SU-DHL-6 (cell line): Measurements from ENCODE around the gene PEA15.

Experiments used
- H2AFZ ChIP-seq: fragments of 200-600 bp; sonication (generic); 2 replicates; pipeline ENCODE4 v1.6.1; 2014; ENCODE audit warnings: low read depth, mild to moderate bottlenecking, moderate library complexity, mixed read lengths, antibody characterized with exemption, low read length; ENCODE audit not compliant: severe bottlenecking
- H3F3A ChIP-seq: fragments of 200-600 bp; shearing (Covaris generic); 2 replicates; pipeline ENCODE4 v1.6.0; 2016; ENCODE audit warnings: antibody characterized with exemption, mild to moderate bottlenecking; ENCODE audit not compliant: insufficient read depth
- H3K27ac ChIP-seq: fragments of 200-600 bp; sonication (generic); 2 replicates; pipeline ENCODE4 v1.5.1; 2016; ENCODE audit warnings: low read depth, mild to moderate bottlenecking, low read length, moderate library complexity, mixed read lengths
- H3K27me3 ChIP-seq: fragments of 200-600 bp; sonication (generic), shearing (Covaris generic); 2 replicates; pipeline ENCODE4 v1.6.0; 2014; ENCODE audit warnings: mild to moderate bottlenecking, low read length
- H3K36me3 ChIP-seq: fragments of 200-600 bp; sonication (generic); 2 replicates; pipeline ENCODE4 v1.6.1; 2014; ENCODE audit warnings: mild to moderate bottlenecking, low read length, mixed read lengths
- H3K4me2 ChIP-seq: fragments of 300-600, 200-600 bp; shearing (Covaris generic), sonication (generic); 2 replicates; pipeline ENCODE4 v1.6.0; 2014; ENCODE audit warnings: low read length, low read depth, mild to moderate bottlenecking; ENCODE audit not compliant: poor library complexity, severe bottlenecking
- H3K4me3 ChIP-seq: fragments of 200-600 bp; sonication (generic); 2 replicates; pipeline ENCODE4 v1.5.1; 2014; ENCODE audit warnings: antibody characterized with exemption, low read length, mild to moderate bottlenecking, mixed read lengths; ENCODE audit not compliant: insufficient read depth, poor library complexity, severe bottlenecking
- H3K79me2 ChIP-seq: fragments of 200-600 bp; sonication (generic); 2 replicates; pipeline ENCODE4 v1.6.1; 2014; ENCODE audit warnings: mild to moderate bottlenecking, low read length, moderate library complexity; ENCODE audit not compliant: insufficient read depth
- H3K9ac ChIP-seq: fragments of 200-600 bp; sonication (generic); 2 replicates; pipeline ENCODE4 v1.7.0; 2014; ENCODE audit warnings: mild to moderate bottlenecking, low read length
- H3K9me2 ChIP-seq: fragments of 200-600 bp; sonication (generic); replicated peaks from 2 replicates; pipeline ENCODE4 v1.6.1; 2014; ENCODE audit warnings: low read length; ENCODE audit not compliant: insufficient read depth
- H3K9me3 ChIP-seq: fragments of 200-600 bp; sonication (generic); 2 replicates; pipeline ENCODE4 v1.6.1; 2014; ENCODE audit warnings: low read length, mixed read lengths; ENCODE audit not compliant: insufficient read depth
- H4K20me1 ChIP-seq: fragments of 200-600 bp; sonication (generic); 2 replicates; pipeline ENCODE4 v1.6.1; 2014; ENCODE audit warnings: low read depth, mild to moderate bottlenecking, antibody characterized with exemption, low read length, moderate library complexity, mixed read lengths
- CTCF ChIP-seq: fragments of 200-600 bp; sonication (generic); IDR thresholded peaks from one replicate; pipeline ENCODE4 v1.5.1; 2017; ENCODE audit warnings: antibody characterized with exemption, mild to moderate bottlenecking, low read length, moderate library complexity; ENCODE audit not compliant: insufficient read depth, poor library complexity, severe bottlenecking
- EZH2phosphoT487 ChIP-seq: fragments of 200-600 bp; sonication (generic), shearing (Covaris generic); conservative IDR thresholded peaks from 2 replicates; pipeline ENCODE4 v1.6.1; 2018; ENCODE audit warnings: mild to moderate bottlenecking, antibody characterized with exemption, low read length, moderate library complexity, mixed read lengths

The PEA15 gene

DNA sequence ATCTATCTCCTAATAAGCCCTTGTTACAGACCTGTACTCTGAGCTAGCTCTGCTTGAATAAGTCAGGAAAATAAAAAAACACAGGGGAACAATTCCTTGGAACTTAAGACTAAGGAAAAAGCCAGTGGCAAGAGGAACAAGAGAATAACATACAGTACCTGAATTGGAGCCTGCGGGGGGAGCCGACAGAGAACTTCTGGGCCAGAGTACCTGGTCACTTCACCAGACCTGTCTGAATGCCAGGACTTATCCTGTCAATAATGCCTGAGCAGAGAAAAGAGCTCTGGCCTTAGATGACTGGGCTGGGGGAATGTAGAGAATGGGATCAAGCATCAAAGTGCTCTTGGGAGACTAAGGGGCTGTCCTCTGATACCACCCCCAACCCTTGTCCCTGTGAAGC is 15.1 kb downstream of the PEA15 start:
- Histone ChIP-seq H3K9me2 (no peaks in the 10 kb centered on the region), H3K79me2 (no peaks in the 10 kb centered on the region), H3K9me3 (no peaks in the 10 kb centered on the region), H3F3A (no peaks in the 10 kb centered on the region), H3K27ac (no peak overlapping the region), H2AFZ (no peak overlapping the region), H3K9ac (no peak overlapping the region), H4K20me1 (no peaks in the 10 kb centered on the region), H3K36me3 (peaks cover 2% of the 10 kb centered on the region; the same call in 1 of the 2 replicates), H3K27me3 (no peaks in the 10 kb centered on the region), H3K4me2 (no peak overlapping the region), H3K4me3 (no peak overlapping the region)
- no peak for TF ChIP-seq CTCF

GRCh38 chr1:160221089-160221488 is 15.9 kb downstream of the PEA15 start:
- no peaks in the 10 kb centered on the region for H3K9me2 ChIP-seq
- no peak overlapping the region for H3K9ac ChIP-seq
- H3F3A ChIP-seq = no peaks in the 10 kb centered on the region
- no peak overlapping the region for H3K27ac ChIP-seq
- no peaks in the 10 kb centered on the region for H3K27me3 ChIP-seq
- TF ChIP-seq CTCF (no peak), EZH2phosphoT487 (no peak)
- no peak overlapping the region for H3K4me2 ChIP-seq
- no peak overlapping the region for H2AFZ ChIP-seq
- H3K79me2 ChIP-seq = no peaks in the 10 kb centered on the region
- peaks cover 5% of the 10 kb centered on the region; the same call in 1 of the 2 replicates for H3K36me3 ChIP-seq
- no peak overlapping the region for H3K4me3 ChIP-seq
- no peaks in the 10 kb centered on the region for H3K9me3 ChIP-seq
- no peaks in the 10 kb centered on the region for H4K20me1 ChIP-seq

- no peak overlapping the region for H3K27ac ChIP-seq
- H4K20me1 ChIP-seq = no peaks in the 10 kb centered on the region
- no peak overlapping the region for H3K4me2 ChIP-seq
- H2AFZ ChIP-seq = no peak overlapping the region
- H3K9me3 ChIP-seq = no peaks in the 10 kb centered on the region
- no peak overlapping the region for H3K9ac ChIP-seq
- H3K9me2 ChIP-seq = no peaks in the 10 kb centered on the region
- no peaks in the 10 kb centered on the region for H3K27me3 ChIP-seq
- TF ChIP-seq CTCF (no peak), EZH2phosphoT487 (no peak)
- H3K36me3 ChIP-seq = peaks cover 5% of the 10 kb centered on the region; the same call in 1 of the 2 replicates
- no peaks in the 10 kb centered on the region for H3F3A ChIP-seq
- H3K79me2 ChIP-seq = no peaks in the 10 kb centered on the region
- H3K4me3 ChIP-seq = no peak overlapping the region
Measured at GRCh38 chr1:160222546-160222945, 17.4 kb downstream of the PEA15 start.

DNA sequence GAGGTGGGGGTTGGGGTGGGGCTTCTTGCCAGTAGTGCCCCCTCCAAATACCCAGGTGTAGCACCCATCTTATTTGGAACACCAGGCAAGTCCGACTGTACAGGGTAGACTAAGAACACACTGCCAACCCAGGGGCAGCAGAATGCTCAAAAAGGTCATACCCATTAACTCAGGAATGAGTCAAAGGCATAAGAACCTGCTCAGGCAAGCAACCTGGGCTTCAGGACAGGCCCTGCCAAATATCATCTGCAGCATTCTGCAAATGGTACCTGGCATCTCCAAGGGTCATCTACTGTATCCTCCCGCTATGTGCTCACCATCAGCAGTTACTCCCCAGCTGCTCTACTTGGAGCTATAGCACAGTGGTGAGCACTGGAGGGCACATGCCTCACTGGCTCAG is 19.4 kb downstream of the PEA15 start:
- no peak overlapping the region for H2AFZ ChIP-seq
- H3K4me3 ChIP-seq = no peak overlapping the region
- no peaks in the 10 kb centered on the region for H3K9me2 ChIP-seq
- no peaks in the 10 kb centered on the region for H3F3A ChIP-seq
- H3K27ac ChIP-seq = no peak overlapping the region
- peaks cover 11% of the 10 kb centered on the region; the same call in 1 of the 2 replicates for H3K36me3 ChIP-seq
- H3K9ac ChIP-seq = no peak overlapping the region
- no peaks in the 10 kb centered on the region for H4K20me1 ChIP-seq
- H3K9me3 ChIP-seq = no peaks in the 10 kb centered on the region
- H3K79me2 ChIP-seq = no peaks in the 10 kb centered on the region
- TF ChIP-seq EZH2phosphoT487 (no peak), CTCF (no peak)
- no peak overlapping the region for H3K4me2 ChIP-seq
- no peaks in the 10 kb centered on the region for H3K27me3 ChIP-seq
